ENCODE results near the gene PI4K2B. TPM values are rescaled to one million over a fixed set of nuclear protein-coding genes. Genes with fewer than 3 reads are reported as not detected.

The PI4K2B gene
- total RNA-seq, 1 experiment from 2014 or later = 19.3 TPM

DNA sequence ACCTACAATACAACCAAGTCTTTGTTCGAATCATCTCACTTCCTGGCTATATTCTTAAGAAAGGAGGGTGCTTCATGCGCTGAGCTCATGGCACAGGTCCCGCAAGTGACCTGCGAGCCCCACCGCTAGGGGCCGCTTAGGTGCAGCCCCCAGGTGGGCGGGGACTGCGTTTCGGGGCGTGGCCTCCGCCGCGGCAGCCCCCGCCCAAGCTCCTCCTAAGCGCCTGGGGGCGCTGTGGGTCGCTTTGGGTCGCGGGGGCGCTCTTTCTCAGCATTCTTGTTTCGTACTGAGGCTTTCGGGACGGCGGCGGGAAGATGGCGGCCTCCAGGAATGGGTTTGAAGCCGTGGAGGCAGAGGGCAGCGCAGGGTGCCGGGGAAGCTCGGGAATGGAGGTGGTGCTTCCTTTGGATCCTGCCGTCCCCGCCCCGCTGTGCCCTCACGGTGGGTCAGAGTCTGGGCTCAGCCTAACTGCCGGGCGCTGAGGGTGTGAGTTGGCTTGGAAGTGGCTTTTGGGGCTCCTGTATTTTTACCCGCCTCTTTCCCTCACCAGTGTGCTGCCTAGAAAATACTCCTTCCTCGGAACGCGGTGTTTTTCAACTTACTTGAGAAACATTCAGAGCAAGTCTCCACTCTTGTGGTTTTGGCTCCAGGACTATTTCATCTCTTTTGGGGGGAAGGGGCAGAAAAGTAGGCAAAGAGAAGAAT, 78.8 kb downstream of the PI4K2B start, which contains the start of gene ZCCHC4 (continued):
- TF ChIP-seq ELF1 (IDR thresholded peaks at IDR 0.05; ENCODE audit: borderline replicate concordance, low read depth) = no peak; the same call in 1 of the 2 replicates
- peak; percentile 99 for TF ChIP-seq YY1 (IDR thresholded peaks at IDR 0.05; ENCODE audit: extremely low read depth, insufficient replicate concordance, low read depth, low read length)
- TF ChIP-seq POLR2A (IDR thresholded peaks at IDR 0.05; ENCODE audit: borderline replicate concordance, extremely low read depth, insufficient read depth, insufficient read length) = peak; percentile 34
- peak; percentile 72; the same call in 1 of the 2 replicates for TF ChIP-seq POLR2AphosphoS5 (IDR thresholded peaks at IDR 0.05; ENCODE audit: low read depth, low read length)
- TF ChIP-seq SP1 (IDR thresholded peaks at IDR 0.05; ENCODE audit: low read depth) = peak; percentile 82

DNA sequence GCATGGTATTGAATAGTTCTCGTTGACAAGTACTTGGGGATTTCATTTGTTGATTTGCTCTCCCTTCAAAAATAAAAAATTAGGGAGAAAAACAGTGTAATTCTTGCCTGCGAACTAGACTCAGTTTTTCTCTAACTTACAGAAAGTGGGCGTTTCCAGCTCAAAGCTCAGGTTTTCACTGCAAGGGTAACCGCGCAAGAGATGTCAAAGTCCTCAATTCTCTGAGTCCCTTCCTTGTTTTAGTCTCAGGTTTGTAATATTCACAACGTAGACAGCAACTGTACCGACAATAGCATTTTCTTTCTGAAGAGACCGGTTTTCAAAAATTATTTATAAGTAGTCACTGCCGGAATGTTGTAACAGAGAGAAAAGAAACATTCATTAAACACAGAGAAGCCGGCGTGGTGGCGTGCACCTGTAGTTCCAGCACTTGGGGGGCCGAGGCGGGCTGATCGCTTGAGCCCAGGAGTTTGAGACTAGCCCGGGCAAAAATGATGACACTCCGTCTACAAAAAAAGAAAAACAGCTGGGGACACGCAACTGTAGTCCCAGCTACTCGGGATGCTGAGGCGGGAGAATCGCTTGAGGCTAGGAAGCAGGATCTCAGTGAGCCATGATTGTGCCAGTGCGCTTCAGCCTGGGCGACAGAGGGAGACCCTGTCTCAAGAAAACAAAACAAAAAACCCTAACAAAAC, 79.5 kb downstream of the PI4K2B start:
- Histone ChIP-seq H3K4me2 (ENCODE audit: low read length) (peak overlapping the region; percentile 65), H3K9me2 (ENCODE audit: insufficient read depth) (no peaks in the 10 kb centered on the region), H3K79me2 (ENCODE audit: insufficient read depth, low read length) (peaks cover 23% of the 10 kb centered on the region), H3K9ac (ENCODE audit: low read length) (peak overlapping the region; percentile 79), H3K36me3 (ENCODE audit: control insufficient read depth in 1 of 2, insufficient read depth in 2 of 2, low read length in 2 of 2) (no peaks in the 10 kb centered on the region; a peak in 1 of 4 replicates), H4K20me1 (ENCODE audit: insufficient read depth) (no peaks in the 10 kb centered on the region), H3K4me3 (replicated peaks in 1 of 2; ENCODE audit: low read depth in 1 of 2, low read length in 2 of 2) (peak overlapping the region; percentile 80 to 98), H2AFZ (ENCODE audit: low read depth, low read length, poor library complexity, severe bottlenecking) (peak overlapping the region; percentile 62), H3K27ac (ENCODE audit: low read depth, low read length) (peak overlapping the region; percentile 74; the same call in 1 of the 2 replicates), H3K4me1 (ENCODE audit: control insufficient read depth in 1 of 2, insufficient read depth in 2 of 2, low read length in 2 of 2) (peaks cover 8 to 13% of the 10 kb centered on the region in 2 experiments; a peak in 3 of 4 replicates), H3K27me3 (ENCODE audit: insufficient read depth, low read length) (no peaks in the 10 kb centered on the region), H3K9me3 (ENCODE audit: control insufficient read depth in 1 of 2, insufficient read depth in 1 of 2, low read depth in 1 of 2, low read length in 2 of 2) (no peaks in the 10 kb centered on the region)
- DNase-seq (ENCODE audit: low read depth, low spot score) = no peak
- ATAC-seq = no peak
- RAD21 ChIA-PET (ENCODE audit: low non-redundant PET in 1 of 2, low total read pairs in 2 of 2, uncharacterized antibody in 2 of 2, unreplicated experiment in 2 of 2) = interaction anchor here in 1 of 2 experiments (0.6 kb wide), 1 partner anchor 79 kb away, joined by 4 read pairs; the partner anchor contains the start of gene PI4K2B
- CTCF ChIA-PET = interaction anchor here (0.7 to 2.2 kb wide), 17 partner anchors 8 to 333 kb away, joined by 3 to 30 read pairs (median 5); partner anchors contain the start of genes ANAPC4, PI4K2B and SEPSECS
- intact Hi-C loops (cut with micrococcal nuclease) = loop anchor here (5.0 kb wide), 1 partner anchor 151 kb away; the partner anchor contains the start of gene SEPSECS
- BruUV-seq (replicated peaks) = no TSS peak
- POLR2A ChIA-PET = interaction anchor here (1.2 to 1.5 kb wide), 4 partner anchors 7 to 80 kb away, joined by 3 to 6 read pairs (median 4); no protein-coding TSS in a partner anchor
- TF ChIP-seq, protein P1, sequence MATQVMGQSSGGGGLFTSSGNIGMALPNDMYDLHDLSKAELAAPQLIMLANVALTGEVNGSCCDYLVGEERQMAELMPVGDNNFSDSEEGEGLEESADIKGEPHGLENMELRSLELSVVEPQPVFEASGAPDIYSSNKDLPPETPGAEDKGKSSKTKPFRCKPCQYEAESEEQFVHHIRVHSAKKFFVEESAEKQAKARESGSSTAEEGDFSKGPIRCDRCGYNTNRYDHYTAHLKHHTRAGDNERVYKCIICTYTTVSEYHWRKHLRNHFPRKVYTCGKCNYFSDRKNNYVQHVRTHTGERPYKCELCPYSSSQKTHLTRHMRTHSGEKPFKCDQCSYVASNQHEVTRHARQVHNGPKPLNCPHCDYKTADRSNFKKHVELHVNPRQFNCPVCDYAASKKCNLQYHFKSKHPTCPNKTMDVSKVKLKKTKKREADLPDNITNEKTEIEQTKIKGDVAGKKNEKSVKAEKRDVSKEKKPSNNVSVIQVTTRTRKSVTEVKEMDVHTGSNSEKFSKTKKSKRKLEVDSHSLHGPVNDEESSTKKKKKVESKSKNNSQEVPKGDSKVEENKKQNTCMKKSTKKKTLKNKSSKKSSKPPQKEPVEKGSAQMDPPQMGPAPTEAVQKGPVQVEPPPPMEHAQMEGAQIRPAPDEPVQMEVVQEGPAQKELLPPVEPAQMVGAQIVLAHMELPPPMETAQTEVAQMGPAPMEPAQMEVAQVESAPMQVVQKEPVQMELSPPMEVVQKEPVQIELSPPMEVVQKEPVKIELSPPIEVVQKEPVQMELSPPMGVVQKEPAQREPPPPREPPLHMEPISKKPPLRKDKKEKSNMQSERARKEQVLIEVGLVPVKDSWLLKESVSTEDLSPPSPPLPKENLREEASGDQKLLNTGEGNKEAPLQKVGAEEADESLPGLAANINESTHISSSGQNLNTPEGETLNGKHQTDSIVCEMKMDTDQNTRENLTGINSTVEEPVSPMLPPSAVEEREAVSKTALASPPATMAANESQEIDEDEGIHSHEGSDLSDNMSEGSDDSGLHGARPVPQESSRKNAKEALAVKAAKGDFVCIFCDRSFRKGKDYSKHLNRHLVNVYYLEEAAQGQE (IDR thresholded peaks at IDR 0.05; ENCODE audit: low read depth) = no peak
- no peak for TF ChIP-seq YY1 (IDR thresholded peaks at IDR 0.05; ENCODE audit: extremely low read depth, insufficient replicate concordance, low read depth, low read length)
- TF ChIP-seq, protein P2, sequence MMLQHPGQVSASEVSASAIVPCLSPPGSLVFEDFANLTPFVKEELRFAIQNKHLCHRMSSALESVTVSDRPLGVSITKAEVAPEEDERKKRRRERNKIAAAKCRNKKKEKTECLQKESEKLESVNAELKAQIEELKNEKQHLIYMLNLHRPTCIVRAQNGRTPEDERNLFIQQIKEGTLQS (IDR thresholded peaks at IDR 0.05) = no peak
- no peak for TF ChIP-seq RAD21 (IDR thresholded peaks at IDR 0.05; ENCODE audit: low read depth)
- TF ChIP-seq EZH2 (IDR thresholded peaks at IDR 0.05) = no peak
- no peak for TF ChIP-seq EGR1 (IDR thresholded peaks at IDR 0.05; ENCODE audit: low read depth)
- TF ChIP-seq CEBPB (IDR thresholded peaks at IDR 0.05; ENCODE audit: low read depth) = no peak
- TF ChIP-seq, protein P3, sequence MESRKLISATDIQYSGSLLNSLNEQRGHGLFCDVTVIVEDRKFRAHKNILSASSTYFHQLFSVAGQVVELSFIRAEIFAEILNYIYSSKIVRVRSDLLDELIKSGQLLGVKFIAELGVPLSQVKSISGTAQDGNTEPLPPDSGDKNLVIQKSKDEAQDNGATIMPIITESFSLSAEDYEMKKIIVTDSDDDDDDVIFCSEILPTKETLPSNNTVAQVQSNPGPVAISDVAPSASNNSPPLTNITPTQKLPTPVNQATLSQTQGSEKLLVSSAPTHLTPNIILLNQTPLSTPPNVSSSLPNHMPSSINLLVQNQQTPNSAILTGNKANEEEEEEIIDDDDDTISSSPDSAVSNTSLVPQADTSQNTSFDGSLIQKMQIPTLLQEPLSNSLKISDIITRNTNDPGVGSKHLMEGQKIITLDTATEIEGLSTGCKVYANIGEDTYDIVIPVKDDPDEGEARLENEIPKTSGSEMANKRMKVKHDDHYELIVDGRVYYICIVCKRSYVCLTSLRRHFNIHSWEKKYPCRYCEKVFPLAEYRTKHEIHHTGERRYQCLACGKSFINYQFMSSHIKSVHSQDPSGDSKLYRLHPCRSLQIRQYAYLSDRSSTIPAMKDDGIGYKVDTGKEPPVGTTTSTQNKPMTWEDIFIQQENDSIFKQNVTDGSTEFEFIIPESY (IDR thresholded peaks at IDR 0.05; ENCODE audit: extremely low read depth, insufficient replicate concordance, low read length) = no peak
- no peak for TF ChIP-seq ZNF274 (IDR thresholded peaks at IDR 0.05; ENCODE audit: low read depth, low read length)
- no peak for TF ChIP-seq POLR2A (IDR thresholded peaks at IDR 0.05; ENCODE audit: borderline replicate concordance, extremely low read depth, insufficient read depth, insufficient read length)
- no peak for TF ChIP-seq CBX3 (IDR thresholded peaks at IDR 0.05; ENCODE audit: low read depth)
- no peak for TF ChIP-seq JUND (IDR thresholded peaks at IDR 0.05)
- TF ChIP-seq FOSL1 (IDR thresholded peaks at IDR 0.05; ENCODE audit: low read depth) = no peak
- TF ChIP-seq SIN3A (IDR thresholded peaks at IDR 0.05; ENCODE audit: low read depth) = no peak
- TF ChIP-seq EZH2phosphoT487 (IDR thresholded peaks at IDR 0.05; ENCODE audit: borderline replicate concordance) = no peak
